ENCODE measurements around the gene ZCCHC14. TPM values are rescaled to one million over a fixed set of nuclear protein-coding genes. Genes with fewer than 3 reads are reported as not detected.

The ZCCHC14 gene
- total and polyA plus RNA-seq, 10 of the 15 experiments (the other 5 are each of a cell fraction or from before 2014, with no cell fraction given): 0.02 to 0.26 (median 0.05) TPM; not detected in 3

- peak; percentile 100 for TF ChIP-seq YY1 (IDR thresholded peaks at IDR 0.05; ENCODE audit: low read depth, low read length)
- no peak for TF ChIP-seq SUZ12 (IDR thresholded peaks at IDR 0.05; ENCODE audit: unreplicated experiment)
- peak in 1 of 2 experiments; percentile 32; a peak in 1 of 4 replicates for TF ChIP-seq ETV6 (conservative IDR thresholded peaks at IDR 0.05 in 1 of 2, IDR thresholded peaks at IDR 0.05 in 1 of 2; ENCODE audit: borderline replicate concordance in 1 of 2, low read depth in 1 of 2)
- peak; percentile 33 for TF ChIP-seq E2F8 (IDR thresholded peaks at IDR 0.05; ENCODE audit: low read depth, partially characterized antibody)
- TF ChIP-seq MTA3 (IDR thresholded peaks at IDR 0.05; ENCODE audit: borderline replicate concordance, low read length): no peak
- TF ChIP-seq DPF2 (IDR thresholded peaks at IDR 0.05): peak; percentile 70; the same call in 1 of the 2 replicates
- TF ChIP-seq CBX5 (IDR thresholded peaks at IDR 0.05; ENCODE audit: low read depth): no peak
- no peak for TF ChIP-seq CHD1 (IDR thresholded peaks at IDR 0.05; ENCODE audit: low read depth, low read length)
- no peak for TF ChIP-seq REST (IDR thresholded peaks at IDR 0.05; ENCODE audit: low read depth, low read length)
- TF ChIP-seq KLF5 (IDR thresholded peaks at IDR 0.05; ENCODE audit: partially characterized antibody): peak; percentile 59
- peak; percentile 50; the same call in 1 of the 2 replicates for TF ChIP-seq NFYA (IDR thresholded peaks at IDR 0.05; ENCODE audit: borderline replicate concordance, low read depth, low read length)
- no peak for TF ChIP-seq RAD21 (IDR thresholded peaks at IDR 0.05; ENCODE audit: insufficient read depth, low read depth, low read length)
- TF ChIP-seq ELK1 (IDR thresholded peaks at IDR 0.05; ENCODE audit: low read depth, low read length): peak; percentile 32; the same call in 1 of the 2 replicates
- TF ChIP-seq RCOR1 (conservative IDR thresholded peaks at IDR 0.05; ENCODE audit: low read depth, low read length): no peak; the same call in 1 of the 2 replicates
- 0 out of 2 replicates have a peak, but pooled peaks have one; percentile 26 for TF ChIP-seq MEF2A (IDR thresholded peaks at IDR 0.05; ENCODE audit: insufficient read depth, low read depth, low read length)
- TF ChIP-seq PML (IDR thresholded peaks at IDR 0.05; ENCODE audit: low read length): 0 out of 2 replicates have a peak, but pooled peaks have one; percentile 33
- no peak for TF ChIP-seq ZSCAN29 (IDR thresholded peaks at IDR 0.05)
- peak; percentile 74 for TF ChIP-seq MEF2B (IDR thresholded peaks at IDR 0.05; ENCODE audit: partially characterized antibody, poor library complexity, severe bottlenecking)
- TF ChIP-seq STAT3 (IDR thresholded peaks at IDR 0.05; ENCODE audit: low read depth, low read length): no peak; the same call in 1 of the 2 replicates
- TF ChIP-seq IRF4 (IDR thresholded peaks at IDR 0.05; ENCODE audit: low read depth, low read length): peak; percentile 69
- peak; percentile 91 for TF ChIP-seq CHD2 (IDR thresholded peaks at IDR 0.05; ENCODE audit: borderline replicate concordance, low read depth, low read length)
- TF ChIP-seq MAX (IDR thresholded peaks at IDR 0.05; ENCODE audit: low read depth, low read length): peak; percentile 73
These were observed 104.6 kb downstream of the ZCCHC14 start (continued) for GRCh38 chr16:87387942-87388817.
